HepG2 (cell line): ENCODE results near the gene SART1. TPM values are rescaled to one million over a fixed set of nuclear protein-coding genes. Genes with fewer than 3 reads are reported as not detected.

Source experiments
- AHR ChIP-seq: IDR thresholded peaks from 2 replicates; pipeline ENCODE4 v1.6.1; 2018; ENCODE audit warnings: missing genetic modification reagents, missing compliant biosample characterization
- ATF4 ChIP-seq, 2 experiments: fragments of 450-650 bp in 1 of 2; sonication (generic) in 1 of 2; formaldehyde crosslinking; IDR thresholded peaks; 2 replicates each; pipeline versions ENCODE4 v1.5.0 to v1.8.0; 2020 to 2022; ENCODE audit warnings: mild to moderate bottlenecking in 1 of 2, missing genetic modification reagents in 1 of 2
- BRF2 ChIP-seq: sonication (generic); formaldehyde crosslinking; IDR thresholded peaks from 2 replicates; pipeline ENCODE4 v1.8.1; 2022; ENCODE audit warnings: mild to moderate bottlenecking, missing genetic modification reagents
- CREB1 ChIP-seq, 2 experiments: fragments of 450-650 bp in 1 of 2; IDR thresholded peaks; 2 replicates each; pipeline ENCODE4 v1.6.1; 2016 to 2017; ENCODE audit warnings: control low read depth in 1 of 2, mild to moderate bottlenecking in 1 of 2, missing compliant biosample characterization in 1 of 2, missing genetic modification characterization in 1 of 2
- MTA3 ChIP-seq: sonication (generic); formaldehyde crosslinking; IDR thresholded peaks from 2 replicates; pipeline ENCODE4 v1.4.0; 2020; ENCODE audit warnings: missing genetic modification reagents
- PITX1 ChIP-seq: sonication (generic); formaldehyde crosslinking; IDR thresholded peaks from 2 replicates; pipeline ENCODE4 v1.5.1; 2020; ENCODE audit warnings: mild to moderate bottlenecking, missing genetic modification reagents
- SMAD1 ChIP-seq: sonication (generic); formaldehyde crosslinking; IDR thresholded peaks from 2 replicates; pipeline ENCODE4 v1.4.0; 2020; ENCODE audit warnings: missing genetic modification reagents, low read depth, mild to moderate bottlenecking, borderline replicate concordance
- SRF ChIP-seq: IDR thresholded peaks from 2 replicates; pipeline ENCODE4 v1.6.1; 2011; ENCODE audit warnings: mild to moderate bottlenecking, low read depth, low read length, moderate library complexity
- TCF12 ChIP-seq, 2 experiments: fragments of 450-650 bp in 1 of 2; sonication (generic) in 1 of 2; formaldehyde crosslinking in 1 of 2; IDR thresholded peaks; 2 replicates each; pipeline versions ENCODE4 v1.6.1 to v1.8.0; 2017 to 2022; ENCODE audit warnings: antibody characterized with exemption in 1 of 2, mild to moderate bottlenecking in 1 of 2, missing genetic modification reagents in 1 of 2, moderate library complexity in 1 of 2
- THRA ChIP-seq: sonication (generic); formaldehyde crosslinking; IDR thresholded peaks from 2 replicates; pipeline ENCODE4 v1.4.0; 2020; ENCODE audit warnings: missing genetic modification reagents, borderline replicate concordance
- ZBTB40 ChIP-seq, 2 experiments: fragments of 450-650 bp in 1 of 2; sonication (generic) in 1 of 2; formaldehyde crosslinking in 1 of 2; IDR thresholded peaks; 2 replicates each; pipeline versions ENCODE4 v1.6.1 to v1.8.0; 2016 to 2022; ENCODE audit warnings: antibody characterized with exemption in 1 of 2, mild to moderate bottlenecking in 1 of 2, missing genetic modification reagents in 1 of 2
- ZNF251 ChIP-seq: sonication (generic); formaldehyde crosslinking; IDR thresholded peaks from 2 replicates; pipeline ENCODE4 v1.9.0; 2021; ENCODE audit warnings: mild to moderate bottlenecking, missing genetic modification reagents
- ZNF616 ChIP-seq: sonication (generic); formaldehyde crosslinking; IDR thresholded peaks from 2 replicates; pipeline ENCODE4 v1.5.0; 2020; ENCODE audit warnings: low read depth, mild to moderate bottlenecking, missing genetic modification reagents
- ZSCAN5A ChIP-seq: sonication (generic); formaldehyde crosslinking; IDR thresholded peaks from 2 replicates; pipeline ENCODE4 v1.8.0; 2022; ENCODE audit warnings: mild to moderate bottlenecking, missing genetic modification reagents, borderline replicate concordance
- polyA plus RNA-seq, 8 experiments: library from polyadenylated mRNA; depleted of rRNA in 3 of 8; stranded (reverse) in 7 of 8; unstranded in 1 of 8; fragments of >200 nt; fragmentation: Illumina TruSeq in 4 of 8; extraction: Trizol in 4 of 8; gene quantifications; 2 replicates each; pipeline versions ENCODE4 v1.2.1 to v1.2.3, GENCODE V29; 2011 to 2016; ENCODE audit warnings: low read depth in 4 of 8, missing spikeins in 1 of 8, mixed read lengths in 1 of 8; ENCODE audit not compliant: insufficient read depth in 1 of 8
- total RNA-seq, 5 experiments: library from RNA; depleted of rRNA; stranded (reverse); fragments of >200 nt; fragmentation: Illumina TruSeq; extraction: Trizol; gene quantifications; 2 replicates each; pipeline ENCODE4 v1.2.3, GENCODE V29; 2016; ENCODE audit warnings: low read depth in 1 of 5

Gene SART1
- total and polyA plus RNA-seq, 2 of the 13 experiments (the other 11 are each of a cell fraction or from before 2014, with no cell fraction given) = 11.3 to 22.5 TPM

GRCh38 chr11:65919141-65919572 is 42.4 kb upstream of the SART1 start, which contains the start of gene DRAP1 (continued):
- TF ChIP-seq TCF12 (IDR thresholded peaks at IDR 0.05) (no peak), TCF12 (CRISPR knock-in tag; IDR thresholded peaks at IDR 0.05) (no peak), CREB1 (IDR thresholded peaks at IDR 0.05) (peak; percentile 65), CREB1 (CRISPR knock-in tag; IDR thresholded peaks at IDR 0.05) (no peak), ZSCAN5A (CRISPR knock-in tag) (peak; percentile 27; the same call in 1 of the 2 replicates), ATF4 (CRISPR knock-in tag; IDR thresholded peaks at IDR 0.05) (no peak), SRF (peak; percentile 60; the same call in 1 of the 2 replicates), SMAD1 (no peak), ZBTB40 (IDR thresholded peaks at IDR 0.05) (no peak), ZBTB40 (CRISPR knock-in tag; IDR thresholded peaks at IDR 0.05) (no peak), AHR (CRISPR knock-in tag) (peak; percentile 89; the same call in 1 of the 2 replicates), ZNF616 (CRISPR knock-in tag) (peak; percentile 77; the same call in 1 of the 2 replicates), BRF2 (CRISPR knock-in tag) (no peak), PITX1 (CRISPR knock-in tag) (peak; percentile 83), THRA (CRISPR knock-in tag) (peak; percentile 88), MTA3 (CRISPR knock-in tag) (no peak), ZNF251 (CRISPR knock-in tag) (no peak)
